NCI-H1105 (cell line): Measurements from ENCODE around the gene THBS3.

Experiments
- DNase-seq: peaks from one replicate; lab custom pipeline; 2025; lab: John Stamatoyannopoulos, UW

The THBS3 gene

GRCh38 chr1:155187456-155187891 lies 20.2 kb downstream of the THBS3 start:
- DNase-seq: no peak

- DNase-seq: no peak
These were observed 20.8 kb downstream of the THBS3 start for GRCh38 chr1:155186794-155187455.

- DNase-seq: peak; percentile 80
These were observed 21.5 kb downstream of the THBS3 start for GRCh38 chr1:155186067-155186793.

- DNase-seq: no peak
These were observed 22.0 kb downstream of the THBS3 start for GRCh38 chr1:155185783-155186066.

- no peak for DNase-seq
These were observed 22.6 kb downstream of the THBS3 start for GRCh38 chr1:155184835-155185782.

- no peak for DNase-seq
These were observed 23.3 kb downstream of the THBS3 start for GRCh38 chr1:155184351-155184811.

- no peak for DNase-seq
These were observed 23.9 kb downstream of the THBS3 start for GRCh38 chr1:155183775-155184221.

GRCh38 chr1:155182052-155182550 lies 25.6 kb downstream of the THBS3 start:
- DNase-seq: no peak

GRCh38 chr1:155181371-155182051 lies 26.2 kb downstream of the THBS3 start:
- DNase-seq: no peak

- DNase-seq: no peak
These were observed 28.3 kb downstream of the THBS3 start for GRCh38 chr1:155179112-155180031.

GRCh38 chr1:155178441-155179111 lies 29.1 kb downstream of the THBS3 start:
- DNase-seq: no peak

- DNase-seq: no peak
These were observed 29.8 kb downstream of the THBS3 start for GRCh38 chr1:155177918-155178281.

- DNase-seq: no peak
These were observed 30.3 kb downstream of the THBS3 start for GRCh38 chr1:155177192-155177917.

GRCh38 chr1:155176544-155177071 lies 31.1 kb downstream of the THBS3 start:
- peak; percentile 75 for DNase-seq

GRCh38 chr1:155175927-155176371 lies 31.7 kb downstream of the THBS3 start:
- no peak for DNase-seq

- no peak for DNase-seq
These were observed 32.3 kb downstream of the THBS3 start for GRCh38 chr1:155175281-155175926.

GRCh38 chr1:155174324-155175280 lies 33.1 kb downstream of the THBS3 start:
- peak; percentile 63 for DNase-seq
